HG02610 (cell line): ENCODE results near the gene SCNM1.
"Not testable (repeated sequence)": the region's sequence is repeated elsewhere in the genome, so short reads cannot be mapped to it uniquely, and the experiment has no call there.

Experiments
- ATAC-seq: cut with Tn5 transposase; IDR thresholded peaks from one replicate; pipeline ENCODE4 v1.9.1; 2021; ENCODE audit warnings: mild to moderate bottlenecking, moderate library complexity; ENCODE audit not compliant: unreplicated experiment

The SCNM1 gene

GRCh38 chr1:151146412-151147131, 19.4 kb upstream of the SCNM1 start, which contains the start of gene SEMA6C:
Gene SEMA6C, minus strand, starts transcription at chr1:151146631. Its CDS starts 4,010 bp downstream, at chr1:151142621.
- ATAC-seq, result peak; percentile 100

DNA sequence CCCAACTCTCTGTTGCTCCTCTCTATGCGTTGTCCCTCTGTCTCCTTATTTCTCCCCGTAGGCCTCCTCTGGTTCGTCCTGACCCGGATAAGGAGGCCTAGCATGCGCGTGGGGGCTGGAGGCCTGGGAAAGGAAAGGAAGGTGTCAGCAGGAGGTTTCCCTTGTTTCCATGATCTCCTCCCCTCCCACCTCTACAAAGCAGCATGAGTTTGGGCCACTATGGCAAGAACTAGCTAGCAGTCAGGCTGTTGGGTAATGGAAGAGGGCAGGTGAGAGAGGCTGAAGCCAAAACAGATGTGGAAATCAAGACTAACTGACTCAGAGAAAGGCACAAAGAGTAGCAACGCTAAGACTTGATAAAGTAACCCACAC, 18.8 kb upstream of the SCNM1 start:
- ATAC-seq, result no peak

DNA sequence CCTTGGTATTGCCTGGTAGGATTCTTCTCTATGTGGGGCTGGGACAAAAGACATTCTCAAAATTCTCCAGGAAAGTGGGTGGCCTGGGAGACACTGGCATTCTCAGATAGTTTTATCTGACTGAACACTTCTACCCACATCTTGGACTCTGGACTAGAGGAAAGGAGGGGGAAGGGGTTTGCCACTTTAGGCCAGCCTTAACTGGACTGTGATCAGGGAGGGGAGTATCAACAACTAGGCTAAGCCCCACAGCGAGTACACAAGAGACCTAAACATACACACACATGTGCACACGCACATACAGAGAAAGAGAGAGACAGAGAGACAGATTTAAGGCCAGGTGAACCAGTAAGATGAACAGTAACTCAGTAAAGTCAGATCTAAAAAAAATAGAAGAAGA, 18.3 kb upstream of the SCNM1 start:
- no peak for ATAC-seq

DNA sequence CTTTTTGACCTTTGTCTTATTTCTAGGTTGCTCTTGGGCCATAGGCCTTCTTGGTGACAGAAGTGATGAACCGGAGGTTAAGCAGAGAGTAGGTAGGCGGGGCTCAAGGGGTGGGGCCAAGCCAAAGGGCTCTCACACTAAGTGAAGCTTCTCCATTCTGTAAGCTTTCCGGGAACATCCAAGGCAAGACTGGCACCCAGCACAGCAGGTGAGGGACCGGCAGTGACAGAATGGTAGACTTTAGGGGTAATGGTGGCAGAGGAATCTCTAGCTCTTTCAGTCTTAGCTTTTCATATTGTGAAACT, 9.5 kb upstream of the SCNM1 start, which contains the start of gene TNFAIP8L2:
Gene TNFAIP8L2 (plus strand): TSS at position 135 of the 305 bp plus-strand sequence. CDS start 2,049 bp downstream, outside the sequence.
- ATAC-seq, result peak; percentile 73

DNA sequence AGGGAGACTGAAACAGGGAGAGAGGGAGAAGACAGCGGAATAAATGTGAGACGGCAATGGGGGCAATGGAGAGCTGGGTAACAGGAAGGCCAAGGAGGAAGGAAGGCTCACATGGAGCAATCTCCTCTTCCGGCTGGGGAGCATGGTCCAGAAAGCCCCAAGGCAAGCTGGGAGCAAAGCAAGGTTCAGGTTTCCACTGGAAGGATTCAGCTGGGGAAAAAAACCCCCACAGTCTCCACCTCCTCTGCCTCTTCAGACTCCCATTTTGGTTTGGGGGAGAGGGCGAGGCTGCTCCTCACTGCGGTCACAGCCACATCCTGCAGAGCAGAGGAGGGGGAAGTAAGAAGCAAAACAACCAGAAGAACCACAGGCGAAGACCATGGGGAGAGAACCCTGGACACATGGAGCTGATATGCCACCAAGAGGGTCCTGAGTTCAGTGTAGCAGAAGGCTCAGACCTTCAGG, 8.8 kb upstream of the SCNM1 start:
- ATAC-seq, result no peak

DNA sequence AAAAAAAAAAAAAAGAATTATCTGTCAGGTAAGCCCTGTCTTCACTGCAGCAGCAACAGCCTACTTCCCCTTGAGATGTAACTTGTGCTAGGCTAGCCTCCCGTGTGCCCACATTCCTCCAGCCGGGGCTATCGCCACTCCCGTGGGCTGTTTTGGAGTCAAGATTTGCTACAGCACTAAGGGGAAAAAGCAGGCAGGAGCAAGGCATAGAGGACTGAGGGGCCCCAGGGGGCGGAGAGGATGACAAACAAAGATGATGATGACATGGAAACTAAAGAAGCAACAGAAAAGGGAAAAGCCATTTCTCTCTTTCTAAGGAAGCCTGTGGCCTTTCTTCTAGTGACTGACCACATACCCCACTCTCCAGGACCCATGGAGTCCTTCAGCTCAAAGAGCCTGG, 7.6 kb upstream of the SCNM1 start:
- no peak for ATAC-seq

DNA sequence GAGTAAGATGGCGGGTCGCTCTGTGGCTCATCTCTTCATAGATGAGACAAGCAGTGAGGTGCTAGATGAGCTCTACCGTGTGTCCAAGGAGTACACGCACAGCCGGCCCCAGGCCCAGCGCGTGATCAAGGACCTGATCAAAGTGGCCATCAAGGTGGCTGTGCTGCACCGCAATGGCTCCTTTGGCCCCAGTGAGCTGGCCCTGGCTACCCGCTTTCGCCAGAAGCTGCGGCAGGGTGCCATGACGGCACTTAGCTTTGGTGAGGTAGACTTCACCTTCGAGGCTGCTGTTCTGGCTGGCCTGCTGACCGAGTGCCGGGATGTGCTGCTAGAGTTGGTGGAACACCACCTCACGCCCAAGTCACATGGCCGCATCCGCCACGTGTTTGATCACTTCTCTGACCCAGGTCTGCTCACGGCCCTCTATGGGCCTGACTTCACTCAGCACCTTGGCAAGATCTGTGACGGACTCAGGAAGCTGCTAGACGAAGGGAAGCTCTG, 7.1 kb upstream of the SCNM1 start:
- no peak for ATAC-seq

- no peak for ATAC-seq
These were observed 6.6 kb upstream of the SCNM1 start for GRCh38 chr1:151159373-151159772.

DNA sequence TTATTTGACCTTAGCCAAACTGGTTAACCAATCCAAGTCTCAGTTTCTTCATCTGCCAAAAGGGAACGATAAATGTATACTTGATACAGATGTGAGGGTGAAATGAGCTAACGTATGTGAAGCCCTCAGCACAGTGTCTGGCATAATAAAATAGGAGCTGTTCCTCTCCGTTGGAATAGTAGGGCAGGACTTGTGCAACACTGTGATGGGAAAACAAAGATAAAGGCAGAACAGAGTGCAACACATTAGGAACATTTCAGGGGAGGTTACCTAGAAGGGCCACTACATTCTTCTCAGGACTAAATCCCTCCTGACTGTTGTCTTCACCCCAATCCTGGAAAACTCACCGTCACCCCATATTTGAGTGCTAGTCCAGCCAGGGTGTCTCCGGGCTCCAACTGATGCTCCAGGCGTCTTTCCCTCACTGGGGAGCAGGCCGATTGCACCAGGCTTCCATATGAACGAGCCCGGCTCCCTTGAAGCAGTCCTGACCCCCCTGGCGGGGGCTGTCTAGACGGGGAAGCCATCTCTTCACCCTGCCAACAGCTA, 1.1 kb upstream of the SCNM1 start:
- no peak for ATAC-seq

- ATAC-seq, result peak; percentile 6
These were observed 635 bp upstream of the SCNM1 start for GRCh38 chr1:151165281-151165737.

- ATAC-seq, result no peak
These were observed 587 bp downstream of the SCNM1 start for GRCh38 chr1:151166505-151166956.

DNA sequence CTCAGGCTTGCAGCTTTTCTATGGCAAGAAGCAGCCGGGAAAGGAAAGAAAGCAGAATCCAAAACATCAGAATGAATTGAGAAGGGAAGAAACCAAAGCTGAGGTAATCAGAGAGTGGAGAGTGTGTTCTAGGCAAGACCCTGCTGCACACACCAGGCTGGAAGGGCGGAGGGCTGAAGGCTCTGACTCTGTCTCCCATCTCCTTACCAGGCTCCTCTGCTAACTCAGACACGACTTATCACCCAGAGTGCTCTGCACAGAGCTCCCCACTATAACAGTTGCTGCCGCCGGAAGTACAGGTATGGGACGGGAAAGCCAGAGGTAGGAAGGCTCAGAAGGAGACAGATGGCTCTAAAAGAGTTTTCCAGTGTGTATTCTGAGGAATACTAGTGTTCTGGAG, 1.2 kb downstream of the SCNM1 start:
- no peak for ATAC-seq

- no peak for ATAC-seq
These were observed 5.2 kb downstream of the SCNM1 start for GRCh38 chr1:151171190-151171589.

GRCh38 chr1:151175041-151175741, 9.2 kb downstream of the SCNM1 start:
- ATAC-seq, result no peak

- ATAC-seq, result no peak
These were observed 9.9 kb downstream of the SCNM1 start, which contains the start of gene TMOD4 for GRCh38 chr1:151175863-151176262. Gene TMOD4, minus strand, starts transcription at chr1:151175981. Its CDS starts 1,106 bp downstream, at chr1:151174875.

DNA sequence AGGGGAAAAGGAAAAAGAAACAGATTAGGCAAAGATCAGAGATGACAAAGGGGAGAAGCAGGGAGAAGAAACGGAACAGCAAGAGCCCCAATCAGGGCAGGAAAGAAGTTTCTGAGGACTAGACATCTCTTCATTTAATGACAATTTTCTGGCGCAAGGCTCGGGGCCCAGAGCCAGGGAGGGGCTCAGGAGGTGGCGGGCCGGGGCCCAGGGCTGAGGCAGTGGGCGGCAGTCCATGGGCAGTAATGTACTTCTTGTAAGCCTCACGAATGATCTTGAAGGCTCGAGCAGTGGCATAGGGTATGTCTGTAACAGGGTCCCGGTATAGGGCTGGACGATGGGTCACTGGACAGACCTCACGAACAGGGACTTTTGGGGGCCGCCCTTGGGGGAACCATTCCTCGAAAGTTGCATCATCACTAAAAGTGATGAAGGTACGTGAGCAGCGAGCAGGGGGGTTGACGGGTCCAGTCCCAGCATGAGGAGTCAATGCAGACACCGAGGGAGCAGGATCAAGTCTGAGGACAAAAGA, 10.6 kb downstream of the SCNM1 start:
- no peak for ATAC-seq

- ATAC-seq, result no peak
These were observed 18.3 kb downstream of the SCNM1 start for GRCh38 chr1:151184211-151184610.

DNA sequence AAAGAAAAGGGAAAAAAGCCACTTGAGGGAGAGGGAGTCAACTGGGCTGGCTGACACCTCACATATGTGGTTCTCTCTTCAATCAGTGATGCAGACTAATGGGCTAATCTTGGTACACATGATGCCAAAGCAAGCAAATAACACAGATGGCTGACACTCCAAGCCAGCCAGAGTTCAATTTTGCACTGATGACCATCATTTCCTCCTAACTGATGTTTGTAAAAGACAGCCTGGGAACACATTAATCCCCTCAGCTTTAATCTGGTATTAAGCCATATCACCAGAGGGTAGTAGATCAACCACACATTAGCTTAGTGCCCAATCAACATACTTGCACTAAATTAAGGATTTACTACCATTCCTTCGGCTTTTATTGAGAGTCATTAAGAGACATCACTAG, 21.3 kb downstream of the SCNM1 start:
- no peak for ATAC-seq

DNA sequence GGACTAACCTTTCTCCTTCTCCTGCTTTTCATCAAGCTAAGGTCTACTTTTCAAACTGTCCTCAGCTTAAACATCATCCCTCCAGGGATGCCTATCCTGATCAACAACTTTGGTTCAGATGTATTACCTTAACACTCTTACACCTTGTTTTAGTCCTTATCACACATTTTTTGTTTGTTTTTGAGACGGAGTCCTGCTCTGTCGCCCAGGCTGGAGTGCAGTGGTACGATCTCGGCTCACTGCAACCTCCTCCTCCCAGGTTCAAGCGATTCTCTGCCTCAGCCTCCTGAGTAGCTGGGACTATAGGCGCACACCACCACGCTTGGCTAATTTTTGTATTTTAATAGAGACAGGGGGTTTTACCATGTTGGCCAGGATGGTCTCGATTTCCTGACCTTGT, 22.7 kb downstream of the SCNM1 start:
- not testable (repeated sequence) for ATAC-seq

- ATAC-seq, result peak; percentile 91
These were observed 23.9 kb downstream of the SCNM1 start, which contains the start of gene VPS72 for GRCh38 chr1:151189637-151190445. Gene VPS72, minus strand, starts transcription at chr1:151190197. Its CDS starts 76 bp downstream, at chr1:151190121.
